NCI-H69 (cell line): ENCODE measurements around the gene ETV5.
"Not testable (repeated sequence)": the region's sequence is repeated elsewhere in the genome, so short reads cannot be mapped to it uniquely, and the experiment has no call there.

Experiments
- DNase-seq: peaks from one replicate; lab custom pipeline; 2025; lab: John Stamatoyannopoulos, UW

ETV5 gene

DNA sequence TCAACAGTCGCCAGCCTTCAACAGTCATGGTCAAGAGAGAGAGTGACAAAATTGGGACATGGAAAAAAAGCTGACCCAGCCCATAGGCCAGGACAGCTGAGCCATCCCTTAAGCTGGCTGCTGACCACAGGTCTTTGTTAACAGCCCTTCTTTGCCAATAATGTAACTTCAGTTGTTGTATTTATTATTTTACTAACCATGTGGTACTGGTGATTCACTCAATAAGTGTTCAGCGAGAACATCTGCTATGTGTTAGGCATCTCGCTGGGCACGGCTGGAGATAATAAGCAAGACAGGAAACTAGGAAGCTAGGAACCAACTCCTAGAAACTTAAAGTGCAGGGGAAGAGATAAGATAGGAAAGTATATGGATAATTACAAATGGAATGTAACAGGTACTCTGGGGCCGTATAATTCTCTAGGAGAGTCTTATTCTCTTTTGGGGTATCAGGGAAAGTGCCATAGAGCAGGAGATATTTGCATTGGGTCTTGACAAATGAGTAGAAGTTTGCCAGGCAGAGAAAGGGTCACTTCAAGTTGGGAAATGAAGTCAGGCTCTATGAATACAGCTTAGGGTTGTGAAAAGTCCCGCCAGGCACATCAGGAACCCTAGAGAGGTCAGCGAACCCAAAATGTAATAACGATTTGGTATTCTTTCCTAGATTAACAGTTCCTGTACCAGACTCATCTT is 87.1 kb downstream of the ETV5 start:
- DNase-seq = no peak

DNA sequence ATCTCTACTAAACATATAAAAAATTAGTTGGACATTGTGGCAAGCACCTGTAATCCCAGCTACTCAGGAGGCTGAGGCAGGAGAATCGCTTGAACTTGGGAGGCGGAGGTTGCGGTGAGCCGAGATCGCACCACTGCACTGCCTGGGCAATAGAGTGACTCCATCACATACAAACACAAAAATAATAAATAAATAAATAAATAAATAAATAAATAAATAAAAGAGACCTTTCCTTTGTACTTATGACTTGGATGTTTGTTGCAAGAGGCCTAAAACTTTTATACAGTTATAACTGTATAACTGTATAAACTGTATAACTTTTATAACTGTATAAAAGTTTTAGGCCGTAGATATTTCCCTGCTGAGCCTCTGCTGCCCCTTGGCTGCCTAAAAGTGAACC is 87.6 kb downstream of the ETV5 start:
- not testable (repeated sequence) for DNase-seq

DNA sequence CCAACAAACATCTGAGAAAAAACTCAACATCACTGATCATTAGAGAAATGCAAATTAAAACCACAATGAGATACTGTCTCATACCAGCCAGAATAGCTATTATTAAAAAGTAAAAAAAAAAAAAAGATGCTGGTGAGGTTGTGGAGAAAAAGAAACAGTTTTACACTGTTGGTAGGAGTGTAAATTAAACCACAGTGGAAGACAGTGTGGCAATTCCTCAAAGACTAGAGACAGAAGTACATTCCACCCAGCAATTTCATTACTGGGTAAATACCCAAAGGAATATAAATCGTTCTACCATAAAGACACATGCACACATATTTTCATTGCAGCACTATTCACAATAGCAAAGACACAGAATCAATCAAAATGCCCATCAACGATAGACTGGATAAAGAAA is 89.6 kb downstream of the ETV5 start:
- not testable (repeated sequence) for DNase-seq

DNA sequence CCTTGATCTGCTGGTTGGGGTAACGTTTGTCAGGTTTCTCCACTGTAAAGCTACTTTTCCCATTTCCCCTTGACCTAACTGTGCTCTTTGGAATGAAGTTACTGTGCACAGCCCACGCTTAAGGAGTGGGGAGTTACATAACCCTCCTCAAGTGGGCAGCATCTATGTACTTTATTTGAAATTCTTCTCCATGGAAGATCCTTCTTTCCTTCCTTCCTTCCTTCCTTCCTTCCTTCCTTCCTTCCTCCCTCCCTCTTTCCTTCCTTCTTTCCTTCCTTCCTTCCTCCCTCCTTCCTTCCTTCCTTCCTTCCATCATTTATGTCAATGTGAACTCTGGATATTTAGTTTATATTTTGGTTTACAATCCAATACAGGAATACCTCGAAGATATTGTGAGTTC is 94.0 kb downstream of the ETV5 start:
- DNase-seq = no peak

DNA sequence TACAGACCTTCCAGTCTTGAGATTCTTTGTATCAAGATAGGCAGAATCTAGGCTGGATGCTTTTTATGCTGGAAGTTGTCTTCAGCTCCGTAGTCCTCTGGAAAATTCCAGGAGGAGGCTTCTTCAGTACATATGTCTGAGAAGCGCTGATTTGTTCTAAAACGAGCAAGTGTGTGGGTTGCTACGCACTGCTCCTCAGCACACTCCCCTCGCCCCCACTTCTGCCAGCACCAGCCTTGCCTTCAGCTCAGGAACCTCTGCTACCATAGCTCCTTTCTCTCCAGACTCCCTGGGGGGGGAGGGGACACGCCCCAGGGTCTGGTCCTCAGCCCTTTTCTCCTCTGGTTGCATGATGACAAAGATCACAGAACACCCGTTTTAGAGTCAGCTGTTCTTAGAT is 95.6 kb downstream of the ETV5 start:
- no peak for DNase-seq

DNA sequence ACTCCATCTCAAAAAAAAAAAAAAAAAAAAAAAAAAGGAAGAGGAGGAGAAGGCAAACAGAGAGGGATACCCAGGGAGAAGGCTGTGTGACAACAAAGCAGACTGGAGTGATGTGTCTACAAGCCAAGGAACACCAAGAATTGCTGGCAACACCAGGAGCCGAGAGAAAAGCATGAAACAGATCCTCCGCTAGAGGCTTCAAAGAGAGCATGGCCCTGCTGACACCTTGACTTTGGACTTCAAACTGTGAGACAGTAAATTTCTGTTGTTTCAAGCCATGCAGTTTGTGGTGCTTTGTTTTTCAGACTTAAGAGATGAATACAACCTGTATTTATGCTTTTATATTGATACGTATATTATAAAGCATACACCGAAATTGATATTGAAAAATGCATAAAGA is 96.8 kb downstream of the ETV5 start:
- DNase-seq = no peak

DNA sequence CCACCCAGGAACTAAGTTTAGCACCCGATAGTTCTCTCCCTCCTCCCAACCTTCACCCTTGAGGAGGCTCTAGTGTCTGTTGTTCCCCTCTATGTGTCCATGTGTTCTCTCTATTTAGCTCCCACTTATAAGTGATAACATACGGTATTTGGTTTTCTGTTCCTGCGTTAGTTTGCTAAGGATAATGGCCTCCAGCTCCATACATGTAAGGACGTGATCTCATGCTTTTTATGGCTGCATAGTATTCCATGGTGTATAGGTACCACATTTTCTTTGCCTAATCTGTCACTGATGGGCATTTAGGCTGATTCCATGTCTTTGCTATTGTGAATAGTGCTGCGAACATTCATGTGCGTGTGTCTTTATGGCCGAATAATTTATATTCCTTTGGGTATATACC is 104.2 kb downstream of the ETV5 start:
- no peak for DNase-seq

DNA sequence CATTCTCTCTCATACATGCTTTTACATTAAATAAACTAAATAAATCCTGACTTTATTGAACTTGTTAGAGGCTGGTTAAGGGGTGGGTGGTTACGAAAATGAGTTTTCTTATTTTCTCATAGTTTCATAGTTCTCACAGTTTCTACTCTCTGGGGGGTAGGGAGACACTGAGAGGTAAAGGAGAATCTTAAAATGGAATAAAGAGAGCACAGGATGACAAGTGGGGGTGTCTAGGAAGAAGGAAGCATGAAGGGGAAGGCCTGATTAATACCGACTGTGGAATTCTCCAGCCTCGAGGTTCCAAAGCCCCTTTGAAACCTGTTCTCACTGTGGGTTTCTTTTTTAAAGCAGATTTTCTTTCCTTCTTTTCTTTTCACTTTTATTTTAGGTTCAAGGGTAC is 104.7 kb downstream of the ETV5 start:
- no peak for DNase-seq

DNA sequence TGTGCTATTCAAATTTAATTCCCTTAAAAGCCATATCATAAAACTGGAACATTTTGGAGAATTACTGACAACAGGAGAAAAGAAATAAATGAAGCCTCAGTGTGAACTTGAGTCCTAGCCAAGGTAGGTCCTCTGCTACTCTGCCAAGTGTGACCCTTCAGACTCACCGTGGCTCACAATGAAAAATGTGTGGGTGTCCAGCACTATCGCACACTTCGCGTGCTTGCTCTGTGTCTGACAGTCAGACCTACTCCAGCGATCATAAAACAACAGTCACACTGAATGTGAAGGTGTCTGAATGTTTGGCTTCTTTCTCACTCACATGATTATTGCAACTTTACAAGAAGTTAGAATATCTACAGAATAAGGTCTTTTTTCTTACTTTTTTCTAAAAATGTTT is 105.3 kb downstream of the ETV5 start:
- DNase-seq = no peak

DNA sequence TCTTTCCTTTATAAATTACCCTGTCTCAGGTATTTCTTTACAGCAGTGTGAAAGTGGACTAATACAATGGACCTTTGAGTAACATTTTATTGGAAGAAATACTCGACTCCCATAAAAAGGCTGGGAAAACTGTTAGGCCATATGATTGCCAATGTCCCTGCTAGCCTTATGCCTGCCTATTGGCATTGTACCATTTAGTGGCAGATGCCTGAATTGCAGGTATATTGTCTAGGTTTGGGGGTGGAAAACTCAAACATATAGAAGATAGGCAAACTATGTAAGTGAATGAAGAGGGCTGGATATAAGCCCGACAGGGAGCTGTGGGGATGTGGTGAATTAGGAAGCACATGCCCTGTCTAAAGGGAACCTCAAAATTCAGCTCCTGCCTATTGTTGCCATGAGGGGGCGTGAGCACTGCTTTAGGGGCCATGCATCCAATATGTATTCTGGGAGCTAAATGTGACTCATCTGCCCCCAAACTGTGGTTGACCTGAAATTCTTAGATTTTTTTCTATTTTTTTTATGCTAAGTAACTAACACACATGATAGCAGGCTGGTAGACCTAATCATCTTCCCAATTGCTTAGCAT is 105.9 kb downstream of the ETV5 start:
- no peak for DNase-seq

DNA sequence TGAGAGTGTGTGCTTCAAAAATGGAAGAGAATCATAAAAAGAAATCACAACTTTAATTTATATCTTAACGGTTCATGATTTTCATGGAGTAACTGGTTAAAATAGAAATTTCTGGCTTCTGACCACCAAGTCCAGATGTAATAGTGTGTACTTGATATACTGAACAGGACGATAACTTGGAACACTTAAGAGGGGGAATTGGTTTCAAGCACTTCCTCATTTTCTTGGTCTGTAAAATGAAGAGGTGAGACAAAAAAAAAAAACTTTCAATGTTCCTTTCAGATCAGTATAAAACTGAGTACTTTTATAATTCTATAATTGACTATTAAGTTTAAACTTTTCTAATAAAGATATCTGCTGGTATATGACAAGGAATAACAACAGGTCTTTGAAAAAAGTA is 107.0 kb downstream of the ETV5 start:
- no peak for DNase-seq

DNA sequence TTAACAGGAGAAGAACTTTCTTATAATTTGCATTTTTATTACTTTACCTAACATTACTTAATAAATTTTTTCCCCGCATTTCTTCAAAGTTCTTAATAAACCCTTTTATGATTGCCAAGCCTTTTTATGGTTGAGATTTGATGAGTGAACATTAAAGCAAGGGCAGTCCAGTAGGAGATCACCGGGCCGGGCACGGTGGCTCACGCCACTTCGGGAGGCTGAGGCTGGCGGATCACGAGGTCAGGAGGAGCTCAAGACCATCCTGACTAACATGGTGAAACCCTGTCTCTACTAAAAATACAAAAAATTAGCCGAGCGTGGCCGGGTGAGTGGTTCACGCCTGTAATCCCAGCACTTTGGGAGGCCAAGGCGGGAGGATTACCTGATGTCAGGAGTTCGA is 109.7 kb downstream of the ETV5 start:
- no peak for DNase-seq

DNA sequence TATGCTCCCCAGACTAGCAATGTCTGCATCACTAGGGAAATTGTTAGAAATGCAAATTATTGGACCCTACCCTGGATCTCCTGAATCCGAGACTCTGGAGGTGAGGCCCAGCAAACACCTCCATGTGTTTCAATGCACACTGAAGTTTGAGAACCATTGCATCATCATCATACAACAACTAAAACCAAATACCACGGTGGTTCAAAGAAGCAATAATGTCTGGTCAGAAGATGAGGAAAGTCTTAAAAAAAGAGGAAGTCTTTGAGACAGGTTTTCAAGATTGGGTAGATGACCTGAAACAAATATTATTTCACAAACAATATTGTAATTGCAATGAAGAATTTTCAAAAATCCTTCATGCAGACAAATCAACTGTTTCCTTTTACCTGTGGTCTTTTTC is 110.8 kb downstream of the ETV5 start:
- DNase-seq = no peak

DNA sequence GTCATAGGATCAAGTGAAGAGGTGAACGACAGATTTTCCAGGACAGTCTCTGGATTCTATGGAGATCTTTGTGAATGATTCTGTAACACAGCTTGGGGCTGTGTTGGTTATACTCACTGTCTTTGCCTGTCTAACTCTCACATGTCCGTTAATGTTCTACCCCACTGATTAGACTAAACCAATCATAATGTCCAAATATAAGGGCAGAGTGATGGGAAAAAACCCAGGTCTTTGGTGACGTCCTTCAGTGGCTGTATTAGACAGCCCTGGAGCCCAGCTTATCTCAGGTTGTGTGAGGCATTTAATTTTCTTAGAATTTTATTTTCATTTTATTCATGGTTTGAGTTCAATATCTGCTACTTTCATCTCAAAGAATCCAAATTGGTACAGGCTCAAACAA is 111.8 kb downstream of the ETV5 start:
- DNase-seq = no peak
